Spleen (tissue), 11 donors: ENCODE data around the gene CALM3. TPM values are rescaled to one million over a fixed set of nuclear protein-coding genes. Genes with fewer than 3 reads are reported as not detected.

Experiments used
- DNase-seq: peaks from one replicate; pipeline ENCODE4 v3.0.0-alpha.2; 2020
- H3K27ac ChIP-seq, 8 donors: fragments of 200-600 bp; sonication (generic) in 7 of 8; 1 replicate in 4 of 8; 2 replicates in 4 of 8; pipeline versions ENCODE4 v1.5.0 to v1.8.0; 2016 to 2021; ENCODE audit warnings: inconsistent platforms in 4 of 8, mild to moderate bottlenecking in 4 of 8, moderate library complexity in 1 of 8
- H3K27me3 ChIP-seq, 7 donors: fragments of 200-600 bp; sonication (generic) in 6 of 7; replicated peaks in 1 of 7; 1 replicate in 4 of 7; 2 replicates in 3 of 7; pipeline versions ENCODE4 v1.5.0 to v1.8.0; 2016 to 2021; ENCODE audit warnings: inconsistent platforms in 3 of 7, mild to moderate bottlenecking in 1 of 7
- H3K36me3 ChIP-seq, 6 donors: fragments of 200-600 bp; sonication (generic) in 5 of 6; 1 replicate in 4 of 6; 2 replicates in 2 of 6; pipeline versions ENCODE4 v1.5.0 to v1.8.0; 2016 to 2021; ENCODE audit warnings: inconsistent platforms in 2 of 6
- H3K4me1 ChIP-seq, 6 donors: fragments of 200-600 bp; sonication (generic) in 5 of 6; 1 replicate in 3 of 6; 2 replicates in 3 of 6; pipeline versions ENCODE4 v1.5.0 to v1.8.0; 2016 to 2021; ENCODE audit warnings: inconsistent platforms in 3 of 6
- H3K4me3 ChIP-seq, 8 donors: fragments of 200-600 bp; sonication (generic) in 7 of 8; 1 replicate in 4 of 8; 2 replicates in 4 of 8; pipeline versions ENCODE4 v1.5.0 to v1.8.0; 2016 to 2021; ENCODE audit warnings: inconsistent platforms in 4 of 8, mild to moderate bottlenecking in 4 of 8, moderate library complexity in 2 of 8
- H3K9me3 ChIP-seq, 8 donors: fragments of 200-600 bp; sonication (generic) in 7 of 8; 1 replicate in 4 of 8; 2 replicates in 4 of 8; pipeline versions ENCODE4 v1.5.0 to v1.8.0; 2016 to 2021; ENCODE audit warnings: inconsistent platforms in 4 of 8
- POLR2A ChIP-seq, 3 donors: fragments of 450-650 bp; IDR thresholded peaks; one replicate each; pipeline ENCODE4 v1.5.1; 2017; ENCODE audit warnings: antibody characterized with exemption in 3 of 3, mild to moderate bottlenecking in 1 of 3
- POLR2AphosphoS5 ChIP-seq, 3 donors: sonication (generic); formaldehyde crosslinking; IDR thresholded peaks; one replicate each; pipeline ENCODE4 v1.5.1; 2017; ENCODE audit warnings: antibody characterized with exemption in 3 of 3
- WGBS, 5 donors: extraction: QIAGEN DNeasy Blood & Tissue Kit in 3 of 5; methylation state at CpG; one replicate each; pipeline versions ENCODE4 v1.1.5 to v1.1.7; 2013 to 2018; 5-methylcytosine and 5-hydroxymethylcytosine counted together
- intact Hi-C: fragments of 100-400 bp; cut with DNase I; formaldehyde crosslinking; loops from one replicate; pipeline ENCODE4 v1.15.0; 2023; ENCODE audit warnings: low total_unique reads
- polyA plus RNA-seq, 3 donors: library from polyadenylated mRNA; stranded (reverse); fragments of 200-250 nt; gene quantifications; one replicate each; pipeline ENCODE4 v1.2.1, GENCODE V29; 2013
- total RNA-seq, 7 donors: library from RNA; depleted of rRNA in 3 of 7; stranded (reverse); fragments of >200 nt in 3 of 7; fragmentation: NEBNext Ultra II Directional in 4 of 7; extraction: Animal tissue kit (Norgen Biotek cat#: 25700) in 4 of 7; gene quantifications; one replicate each; pipeline versions ENCODE4 v1.1.0 to v1.2.1, GENCODE V29; 2016 to 2021
- TF ChIP-seq, protein P1 (sequence below), 11 experiments: fragments of 200-600 bp in 7 of 11; fragments of 450-650 bp in 4 of 11; sonication (generic) in 4 of 11; IDR thresholded peaks in 8 of 11; conservative IDR thresholded peaks in 3 of 11; 1 replicate in 7 of 11; 2 replicates in 4 of 11; pipeline versions ENCODE4 v1.4.0 to v1.8.0; 2016 to 2021; ENCODE audit warnings: antibody characterized with exemption in 11 of 11, inconsistent platforms in 4 of 11, mild to moderate bottlenecking in 1 of 11
- donor health status: healthy with polysubstance abuse.
- donor health status: DM: no; HTN: no; CAD: no; lungs with moderate emphysema.
- donor health status: DM: no; HTN: no; CAD: no.
- donor health status: Bipolar disorder and iron deficiency.
- donor health status: healthy.
- donor health status: DM: no; HTN: no; CAD: no.
- donor health status: DM: yes; HTN: yes; CAD: no.

The CALM3 gene
- total and polyA plus RNA-seq, 10 donors, result 78.1 to 197 (median 140) TPM

DNA sequence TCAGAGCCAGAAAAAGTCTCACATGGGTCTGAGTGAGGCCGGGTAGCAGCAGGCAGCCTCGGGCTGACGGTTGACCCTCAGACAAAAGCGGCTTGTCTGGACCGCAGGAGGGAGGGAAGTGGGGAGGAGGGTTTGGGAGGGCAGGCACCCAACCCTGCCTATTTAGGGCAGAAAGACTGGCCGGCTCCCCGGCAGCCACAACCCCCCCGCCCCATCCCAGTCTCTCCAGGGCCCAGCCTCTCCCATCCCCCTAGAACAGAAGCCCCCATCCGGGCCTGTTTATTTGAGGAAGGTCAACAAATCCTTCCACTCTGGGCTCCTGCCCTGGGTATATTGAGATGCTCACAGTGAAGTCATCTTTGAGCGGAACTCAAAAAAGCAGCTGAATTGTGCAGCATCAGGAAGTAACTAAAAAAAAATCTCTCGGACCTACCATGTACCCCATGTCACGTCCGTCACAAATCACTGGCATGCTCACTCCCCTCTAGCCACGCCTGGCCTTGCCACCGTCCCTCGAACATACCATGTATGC is 53.6 kb downstream of the CALM3 start:
- no peak overlapping the region for H3K4me3 ChIP-seq
- peaks cover 0 to 97% (median 26%) of the 10 kb centered on the region in 7 donors for H3K27me3 ChIP-seq
- H3K27ac ChIP-seq, result peak overlapping the region in 5 of 8 donors; percentile 15 to 38 (median 22)
- intact Hi-C loops, result no loop called here
- H3K9me3 ChIP-seq, result no peaks in the 10 kb centered on the region
- no peaks in the 10 kb centered on the region for H3K36me3 ChIP-seq
- TF ChIP-seq, protein P1, sequence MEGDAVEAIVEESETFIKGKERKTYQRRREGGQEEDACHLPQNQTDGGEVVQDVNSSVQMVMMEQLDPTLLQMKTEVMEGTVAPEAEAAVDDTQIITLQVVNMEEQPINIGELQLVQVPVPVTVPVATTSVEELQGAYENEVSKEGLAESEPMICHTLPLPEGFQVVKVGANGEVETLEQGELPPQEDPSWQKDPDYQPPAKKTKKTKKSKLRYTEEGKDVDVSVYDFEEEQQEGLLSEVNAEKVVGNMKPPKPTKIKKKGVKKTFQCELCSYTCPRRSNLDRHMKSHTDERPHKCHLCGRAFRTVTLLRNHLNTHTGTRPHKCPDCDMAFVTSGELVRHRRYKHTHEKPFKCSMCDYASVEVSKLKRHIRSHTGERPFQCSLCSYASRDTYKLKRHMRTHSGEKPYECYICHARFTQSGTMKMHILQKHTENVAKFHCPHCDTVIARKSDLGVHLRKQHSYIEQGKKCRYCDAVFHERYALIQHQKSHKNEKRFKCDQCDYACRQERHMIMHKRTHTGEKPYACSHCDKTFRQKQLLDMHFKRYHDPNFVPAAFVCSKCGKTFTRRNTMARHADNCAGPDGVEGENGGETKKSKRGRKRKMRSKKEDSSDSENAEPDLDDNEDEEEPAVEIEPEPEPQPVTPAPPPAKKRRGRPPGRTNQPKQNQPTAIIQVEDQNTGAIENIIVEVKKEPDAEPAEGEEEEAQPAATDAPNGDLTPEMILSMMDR (IDR thresholded peaks at IDR 0.05 in 8 of 11, conservative IDR thresholded peaks at IDR 0.05 in 3 of 11), result no peak
- TF ChIP-seq POLR2A (IDR thresholded peaks at IDR 0.05) (no peak), POLR2AphosphoS5 (IDR thresholded peaks at IDR 0.05) (no peak)
- WGBS, 5 donors, result 49 to 65% (median 59%) methylated on average over 12 to 16 of the region's 16 CpGs
- peaks cover 2 to 26% (median 14%) of the 10 kb centered on the region in 6 donors for H3K4me1 ChIP-seq
- DNase-seq, result no peak

DNA sequence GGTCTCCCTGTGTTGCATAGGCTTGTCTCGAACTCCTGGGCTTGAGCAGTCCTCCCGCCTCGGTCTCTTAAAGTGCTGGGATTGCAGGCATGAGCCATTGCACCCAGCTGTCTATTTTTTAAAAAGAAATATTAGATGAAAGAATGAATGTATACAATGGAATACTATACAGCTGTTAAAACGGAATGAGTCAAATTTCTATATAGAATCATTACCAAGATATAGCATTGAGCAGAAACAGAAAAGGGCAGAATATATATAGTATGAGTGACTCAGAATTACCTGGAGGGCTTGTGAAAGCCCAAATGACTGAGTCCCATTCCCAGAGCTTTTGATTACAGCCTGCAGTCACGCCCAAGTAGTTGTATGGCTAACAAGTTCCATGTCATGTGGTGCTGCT is 55.4 kb downstream of the CALM3 start:
- WGBS, 5 donors, result 95 to 98% (median 96%) methylated on average over 5 of the region's 5 CpGs
- H3K4me1 ChIP-seq, result peaks cover 15 to 43% (median 29%) of the 10 kb centered on the region in 6 donors
- intact Hi-C loops, result no loop called here
- no peak overlapping the region for H3K4me3 ChIP-seq
- no peak for DNase-seq
- peaks cover 4 to 91% (median 27%) of the 10 kb centered on the region in 7 donors for H3K27me3 ChIP-seq
- no peak overlapping the region for H3K27ac ChIP-seq
- TF ChIP-seq POLR2AphosphoS5 (IDR thresholded peaks at IDR 0.05) (no peak), POLR2A (IDR thresholded peaks at IDR 0.05) (no peak)
- TF ChIP-seq, protein P1 (IDR thresholded peaks at IDR 0.05 in 8 of 11, conservative IDR thresholded peaks at IDR 0.05 in 3 of 11), result no peak
- H3K9me3 ChIP-seq, result no peaks in the 10 kb centered on the region
- no peaks in the 10 kb centered on the region for H3K36me3 ChIP-seq

DNA sequence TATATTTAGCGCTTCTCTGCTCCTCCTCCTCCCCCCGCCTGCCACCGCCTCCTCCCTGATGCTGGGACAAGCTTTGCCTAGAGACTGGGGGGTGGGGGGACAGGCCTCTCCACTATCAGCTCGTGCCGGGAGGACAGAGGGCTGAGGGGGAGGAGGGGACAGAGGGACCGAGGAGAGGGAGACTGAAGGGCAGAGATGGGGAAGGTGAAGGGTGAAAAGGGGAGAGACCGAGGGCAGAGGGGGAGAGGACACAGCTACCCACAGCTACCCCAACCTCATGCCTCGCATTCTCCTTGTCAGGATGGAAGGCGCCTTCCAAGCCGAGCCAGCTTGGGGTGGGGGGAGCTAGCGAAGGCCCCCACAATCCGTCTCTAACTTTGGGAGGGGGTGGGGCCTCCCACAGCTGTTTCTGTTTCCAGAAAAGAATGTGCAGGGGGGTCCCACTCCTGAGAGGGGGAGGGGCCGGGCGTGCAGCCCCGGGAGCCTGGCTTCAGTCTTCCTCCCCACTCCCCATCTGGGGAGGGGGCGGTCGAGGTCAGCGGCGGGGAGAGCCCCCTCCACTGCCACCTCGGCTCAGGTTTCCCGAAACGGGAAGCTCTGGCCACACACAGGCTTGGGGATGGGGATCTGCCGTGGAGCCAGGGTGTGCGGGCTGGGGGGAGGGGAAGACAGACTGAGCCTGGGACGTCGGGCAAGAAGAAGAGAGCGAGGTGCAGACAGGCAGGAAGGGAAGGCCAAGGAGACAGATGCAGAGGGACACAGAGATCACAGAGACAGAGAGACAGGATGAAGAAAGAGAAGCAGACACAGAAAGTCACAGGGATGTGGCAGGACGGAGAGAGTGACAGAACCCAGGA is 58.2 kb downstream of the CALM3 start:
- H3K27ac ChIP-seq, result peak overlapping the region in 7 of 8 donors; percentile 43 to 83 (median 74)
- H3K27me3 ChIP-seq, result peaks cover 4 to 62% (median 27%) of the 10 kb centered on the region in 7 donors
- 4 to 10% (median 7%) methylated on average over 26 to 28 of the region's 28 CpGs for WGBS, 5 donors
- peak in 1 of 3 donors; percentile 13 for TF ChIP-seq POLR2AphosphoS5 (IDR thresholded peaks at IDR 0.05)
- TF ChIP-seq POLR2A (IDR thresholded peaks at IDR 0.05), result no peak
- H3K4me1 ChIP-seq, result peaks cover 20 to 52% (median 35%) of the 10 kb centered on the region in 6 donors
- intact Hi-C loops, result loop anchor here (5.0 to 10.0 kb wide), 2 partner anchors 47 to 125 kb away; no protein-coding TSS in a partner anchor
- H3K9me3 ChIP-seq, result no peaks in the 10 kb centered on the region
- H3K36me3 ChIP-seq, result no peaks in the 10 kb centered on the region
- peak overlapping the region; percentile 13 to 76 (median 56) for H3K4me3 ChIP-seq
- DNase-seq, result peak; percentile 82

DNA sequence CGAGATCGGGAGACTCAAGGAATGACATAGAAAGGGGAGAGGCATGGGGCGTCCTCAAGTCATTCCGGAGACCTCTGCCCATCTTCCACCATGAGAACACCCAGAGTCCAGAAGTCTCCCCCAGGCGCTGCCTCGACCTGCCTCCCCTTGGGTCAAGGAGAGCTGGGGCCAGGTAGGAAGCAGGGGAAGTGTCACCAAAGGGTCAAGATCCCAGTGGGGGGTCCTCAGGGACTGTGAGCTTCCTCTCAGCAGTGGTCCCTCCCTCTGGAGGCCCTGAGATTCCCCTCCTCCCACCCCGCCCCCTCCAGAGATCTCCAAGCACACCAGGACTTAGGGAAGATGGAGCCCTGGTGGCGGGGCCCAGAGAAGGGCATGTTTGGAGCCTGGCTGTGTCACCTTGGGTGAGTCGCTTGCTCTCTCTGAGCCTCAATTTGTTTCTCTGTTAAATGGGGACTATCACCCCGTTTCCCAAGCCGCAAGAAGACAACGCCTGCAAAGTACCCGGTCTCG is 58.9 kb downstream of the CALM3 start:
- H3K36me3 ChIP-seq, result no peaks in the 10 kb centered on the region
- DNase-seq, result peak; percentile 79
- H3K9me3 ChIP-seq, result no peaks in the 10 kb centered on the region
- peaks cover 20 to 50% (median 34%) of the 10 kb centered on the region in 6 donors for H3K4me1 ChIP-seq
- H3K27me3 ChIP-seq, result peaks cover 4 to 55% (median 27%) of the 10 kb centered on the region in 7 donors
- H3K4me3 ChIP-seq, result peak overlapping the region; percentile 51 to 76 (median 56)
- peak overlapping the region in 7 of 8 donors; percentile 70 to 83 (median 74) for H3K27ac ChIP-seq
- TF ChIP-seq POLR2A (IDR thresholded peaks at IDR 0.05), result no peak
- TF ChIP-seq, protein P1 (IDR thresholded peaks at IDR 0.05 in 8 of 11, conservative IDR thresholded peaks at IDR 0.05 in 3 of 11), result no peak
- no peak for TF ChIP-seq POLR2AphosphoS5 (IDR thresholded peaks at IDR 0.05)
- 4 to 7% (median 6%) methylated on average over 8 to 14 of the region's 14 CpGs for WGBS, 5 donors
- intact Hi-C loops, result loop anchor here (5.0 to 10.0 kb wide), 2 partner anchors 48 to 125 kb away; no protein-coding TSS in a partner anchor

Other genes starting within 250 kb of the CALM3 start
- gene CCDC8, start 187.8 kb upstream of the CALM3 start, total RNA-seq, result 1 to 10 TPM; 1.7 to 4.4 (median 2.6) TPM
- gene CCDC8, start 187.8 kb upstream of the CALM3 start, polyA plus RNA-seq, result 1 to 10 TPM in 2 of 3 donors, under 1 TPM in 1; 0.46 to 1.2 (median 1.1) TPM
- not detected for gene PNMA8C, start 172.4 kb upstream of the CALM3 start, total RNA-seq
- under 1 TPM in 1 of 3 donors, not detected in 2; 0.03 TPM for gene PNMA8C, start 172.4 kb upstream of the CALM3 start, polyA plus RNA-seq
- 1 to 10 TPM in 4 of 7 donors, under 1 TPM in 3; 0.20 to 2.7 (median 1.7) TPM for gene PNMA8A, start 129.8 kb upstream of the CALM3 start, total RNA-seq
- gene PNMA8A, start 129.8 kb upstream of the CALM3 start, polyA plus RNA-seq, result 1 to 10 TPM in 1 of 3 donors, under 1 TPM in 2; 0.13 to 1.8 (median 0.19) TPM
- gene PNMA8B, start 105.5 kb upstream of the CALM3 start, total RNA-seq, result 1 to 10 TPM; 2.1 to 5.7 (median 3.0) TPM
- 1 to 10 TPM in 2 of 3 donors, under 1 TPM in 1; 0.57 to 1.2 (median 1.2) TPM for gene PNMA8B, start 105.5 kb upstream of the CALM3 start, polyA plus RNA-seq
- gene PTGIR, start 23.8 kb downstream of the CALM3 start, total RNA-seq, result 10 to 100 TPM in 3 of 7 donors, 1 to 10 TPM in 4; 5.4 to 18.6 (median 8.6) TPM
- 1 to 10 TPM; 5.7 to 9.1 (median 5.9) TPM for gene PTGIR, start 23.8 kb downstream of the CALM3 start, polyA plus RNA-seq
- not detected for gene GNG8, start 34.9 kb downstream of the CALM3 start, total RNA-seq
- not detected for gene GNG8, start 34.9 kb downstream of the CALM3 start, polyA plus RNA-seq
- gene DACT3, start 59.9 kb downstream of the CALM3 start, total RNA-seq, result 10 to 100 TPM in 1 of 7 donors, 1 to 10 TPM in 6; 4.9 to 10.4 (median 6.1) TPM
- 1 to 10 TPM; 1.6 to 4.1 (median 3.2) TPM for gene DACT3, start 59.9 kb downstream of the CALM3 start, polyA plus RNA-seq
- 100 to 1,000 TPM in 4 of 7 donors, 10 to 100 TPM in 3; 76.3 to 127 (median 115) TPM for gene PRKD2, start 115.8 kb downstream of the CALM3 start, total RNA-seq
- gene PRKD2, start 115.8 kb downstream of the CALM3 start, polyA plus RNA-seq, result 100 to 1,000 TPM in 2 of 3 donors, 10 to 100 TPM in 1; 63.4 to 132 (median 105) TPM
- gene FKRP, start 144.7 kb downstream of the CALM3 start, total RNA-seq, result 10 to 100 TPM; 15.4 to 24.8 (median 19.3) TPM
- 10 to 100 TPM in 1 of 3 donors, 1 to 10 TPM in 2; 5.3 to 13.0 (median 9.8) TPM for gene FKRP, start 144.7 kb downstream of the CALM3 start, polyA plus RNA-seq
- 100 to 1,000 TPM in 5 of 7 donors, 10 to 100 TPM in 2; 90.1 to 143 (median 107) TPM for gene STRN4, start 145.1 kb downstream of the CALM3 start, total RNA-seq
- 10 to 100 TPM; 28.2 to 70.7 (median 30.0) TPM for gene STRN4, start 145.1 kb downstream of the CALM3 start, polyA plus RNA-seq
- gene SLC1A5, start 187.3 kb downstream of the CALM3 start, total RNA-seq, result 10 to 100 TPM; 45.1 to 62.8 (median 49.8) TPM
- gene SLC1A5, start 187.3 kb downstream of the CALM3 start, polyA plus RNA-seq, result 10 to 100 TPM; 13.2 to 29.5 (median 23.0) TPM
- gene AP2S1, start 249.5 kb downstream of the CALM3 start, total RNA-seq, result 100 to 1,000 TPM in 4 of 7 donors, 10 to 100 TPM in 3; 58.0 to 144 (median 116) TPM
- gene AP2S1, start 249.5 kb downstream of the CALM3 start, polyA plus RNA-seq, result 100 to 1,000 TPM in 2 of 3 donors, 10 to 100 TPM in 1; 69.3 to 145 (median 104) TPM